Activated CD4-positive, alpha-beta T cell treated with anti-CD3 and anti-CD28 coated beads for 48 hours (primary cell): ENCODE results near the gene CPEB4.

ENCODE experiments used
- DNase-seq: peaks from one replicate; pipeline ENCODE4 v3.0.0-alpha.2; 2020

Gene CPEB4

GRCh38 chr5:173859408-173860159 lies 28.6 kb upstream of the CPEB4 start:
- DNase-seq, result no peak

DNA sequence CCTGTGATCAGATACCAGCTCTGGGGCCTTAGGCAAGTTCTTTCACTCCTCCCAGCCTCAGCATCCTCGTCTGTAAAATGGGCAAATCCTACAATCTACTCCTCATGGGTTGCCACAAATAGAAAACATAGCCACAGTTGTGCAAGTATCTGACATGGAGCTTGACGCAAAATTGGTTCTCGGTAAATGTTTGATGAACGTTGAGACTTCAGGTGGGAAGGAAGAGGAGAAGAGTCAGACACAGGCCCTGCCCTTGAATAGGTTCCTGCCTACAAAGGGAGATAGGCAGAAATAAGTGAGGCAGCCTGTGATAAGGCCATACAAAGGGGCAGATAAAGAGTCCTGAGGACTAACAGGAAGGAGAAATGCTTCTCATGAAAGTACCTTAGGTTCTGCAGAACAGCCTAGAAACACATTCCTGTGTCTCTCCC lies 26.1 kb upstream of the CPEB4 start:
- no peak for DNase-seq

DNA sequence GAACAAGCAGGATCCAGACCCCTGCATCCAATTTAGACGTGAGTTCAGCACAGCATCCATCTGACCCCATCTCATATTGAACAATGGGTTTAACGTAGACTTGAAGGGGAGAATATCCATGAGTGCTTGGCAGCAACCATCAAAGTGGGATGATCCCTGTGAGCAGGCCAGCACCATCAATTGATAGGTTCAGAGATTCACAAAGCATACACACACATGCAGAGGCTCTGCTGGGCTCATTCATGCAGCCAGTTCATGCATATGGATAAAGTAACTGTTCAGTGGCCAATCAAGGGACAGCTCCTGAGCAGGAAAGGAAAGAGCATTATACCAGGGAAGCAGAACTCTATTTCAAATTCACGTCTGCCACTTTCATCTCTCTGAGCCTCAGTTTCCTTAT lies 24.8 kb upstream of the CPEB4 start:
- DNase-seq, result no peak

DNA sequence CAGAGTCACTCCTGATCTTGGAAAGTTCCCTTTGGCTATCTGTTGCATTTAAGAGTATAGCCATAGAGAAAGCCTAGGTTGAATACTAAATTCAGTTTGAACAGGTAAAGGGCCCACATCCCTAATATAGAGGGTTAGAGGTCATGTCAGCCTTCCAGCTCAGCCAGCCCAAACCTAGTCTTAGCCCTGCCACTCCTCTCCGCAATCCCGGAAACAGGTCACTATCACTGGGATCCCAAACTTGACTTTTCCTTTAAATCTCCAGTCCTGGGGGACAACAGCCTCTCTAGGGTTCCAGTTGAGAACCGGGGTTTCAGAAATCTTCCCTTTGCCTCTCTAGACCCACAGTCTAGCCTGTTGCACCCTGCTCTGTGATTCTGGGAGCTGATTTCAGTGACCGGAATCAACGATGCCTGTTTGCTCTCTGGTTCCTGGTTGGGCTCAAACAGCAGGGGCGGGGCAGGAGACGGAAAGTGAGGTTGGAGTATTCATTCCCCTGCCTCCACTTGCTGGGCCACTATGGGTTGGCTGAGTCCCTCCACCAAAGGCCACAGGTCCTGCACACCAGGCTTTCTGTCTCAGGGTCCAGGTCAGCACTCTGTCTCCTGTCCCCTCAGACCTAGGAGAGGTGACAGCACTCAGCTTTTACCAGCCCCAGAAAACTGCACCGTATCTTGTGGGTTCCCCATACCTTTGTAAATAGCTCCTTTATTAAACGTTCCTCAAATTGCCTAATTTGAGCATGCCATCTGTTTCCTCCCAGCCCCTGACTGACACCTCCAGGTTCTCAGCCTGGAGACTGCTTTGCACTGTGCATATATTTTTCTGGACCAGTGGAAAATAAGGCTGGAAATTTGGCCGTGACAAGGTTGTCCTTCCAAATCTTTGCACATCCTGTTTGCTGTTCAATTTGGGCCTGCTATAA lies 23.8 kb upstream of the CPEB4 start:
- no peak for DNase-seq

DNA sequence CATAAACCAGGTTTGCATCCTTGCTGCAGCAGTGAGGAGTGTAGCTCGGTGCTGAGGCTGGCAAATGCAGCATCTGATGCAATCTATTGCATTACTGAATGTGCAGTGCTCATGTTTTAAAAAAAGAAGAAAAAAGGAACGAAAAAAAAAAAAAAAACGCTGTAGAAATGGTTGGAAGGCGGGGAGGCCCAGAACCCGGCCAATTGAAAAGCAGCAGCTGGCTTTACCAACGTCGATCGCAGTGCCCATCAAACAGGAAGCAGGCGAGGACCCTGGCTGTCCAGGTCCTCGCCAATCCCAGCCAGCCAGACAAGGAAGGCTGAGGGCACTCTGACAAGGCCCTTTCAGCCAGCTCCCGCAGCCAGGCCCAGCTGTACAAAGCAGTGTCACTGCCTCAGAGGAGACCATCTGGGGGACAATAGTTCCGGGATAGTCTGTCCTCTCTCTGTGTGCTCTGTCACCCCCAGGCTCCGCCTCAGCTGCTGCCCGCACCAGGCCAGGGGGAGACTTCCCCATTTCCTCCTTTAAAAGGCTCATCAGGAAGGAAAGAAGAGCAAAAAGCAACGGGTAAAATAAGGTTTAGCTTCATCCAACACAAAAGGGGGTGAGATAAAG lies 21.8 kb upstream of the CPEB4 start:
- no peak for DNase-seq

- no peak for DNase-seq
These were observed 21.1 kb upstream of the CPEB4 start for GRCh38 chr5:173866858-173867679.

DNA sequence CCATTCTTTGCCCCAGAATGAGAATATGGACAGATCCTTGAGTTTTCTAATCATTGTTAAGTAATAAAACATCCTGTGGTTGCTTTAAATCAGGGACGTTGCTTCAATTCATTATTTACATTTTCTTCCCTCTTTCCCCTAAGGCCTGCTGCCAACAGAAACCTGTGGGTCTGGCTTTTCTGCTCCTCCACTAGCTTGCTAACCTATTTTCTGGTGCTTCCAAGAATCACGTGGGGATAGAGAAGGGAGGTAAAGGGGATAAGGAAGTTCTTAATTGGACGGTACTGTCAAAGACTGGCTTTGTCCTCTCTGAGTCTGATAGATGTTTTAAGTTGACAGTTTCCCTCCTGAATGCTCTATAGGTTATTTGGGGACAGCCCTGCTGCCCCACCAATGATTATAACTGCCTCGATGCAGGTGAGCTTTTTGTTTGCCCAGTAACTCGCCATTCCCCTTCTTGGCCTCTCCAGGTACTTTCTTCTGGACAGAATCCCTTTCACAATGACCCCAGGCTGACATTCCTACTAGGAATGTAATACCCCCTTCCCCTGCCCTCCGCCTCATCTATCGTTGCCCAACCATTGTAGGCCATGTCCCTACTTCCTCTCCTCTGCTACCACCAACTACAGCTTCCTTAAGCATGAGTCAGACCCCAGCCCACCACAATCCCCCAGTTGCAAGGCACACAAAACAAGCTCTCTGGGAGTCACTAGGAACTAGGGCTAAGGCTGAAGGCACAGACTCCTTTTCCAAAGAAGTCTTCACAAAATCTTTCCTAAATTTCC lies 19.9 kb upstream of the CPEB4 start:
- DNase-seq, result no peak

DNA sequence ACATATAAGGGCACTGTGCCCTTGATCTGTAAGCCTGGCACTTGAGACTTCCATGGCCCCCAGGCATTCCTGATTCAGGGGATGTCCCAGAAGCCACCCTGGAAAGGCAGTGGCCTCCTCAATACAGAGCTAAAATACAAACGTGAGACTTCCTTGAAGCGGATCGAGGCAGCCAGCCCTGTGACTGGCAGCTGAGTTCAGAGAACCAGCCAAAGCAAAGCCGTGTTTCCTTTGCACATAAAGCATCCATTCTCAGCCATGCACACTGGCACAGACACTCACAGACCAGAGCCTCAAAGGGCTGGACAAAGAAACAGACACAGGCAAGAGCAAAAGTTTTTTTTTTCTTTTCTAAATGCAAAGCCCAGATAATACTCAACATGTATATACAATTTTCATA lies 18.8 kb upstream of the CPEB4 start:
- no peak for DNase-seq

GRCh38 chr5:173872957-173873305 lies 15.2 kb upstream of the CPEB4 start:
- DNase-seq, result no peak

- no peak for DNase-seq
These were observed 14.7 kb upstream of the CPEB4 start for GRCh38 chr5:173873306-173873922.

GRCh38 chr5:173875189-173875588 lies 13.0 kb upstream of the CPEB4 start:
- DNase-seq, result no peak

DNA sequence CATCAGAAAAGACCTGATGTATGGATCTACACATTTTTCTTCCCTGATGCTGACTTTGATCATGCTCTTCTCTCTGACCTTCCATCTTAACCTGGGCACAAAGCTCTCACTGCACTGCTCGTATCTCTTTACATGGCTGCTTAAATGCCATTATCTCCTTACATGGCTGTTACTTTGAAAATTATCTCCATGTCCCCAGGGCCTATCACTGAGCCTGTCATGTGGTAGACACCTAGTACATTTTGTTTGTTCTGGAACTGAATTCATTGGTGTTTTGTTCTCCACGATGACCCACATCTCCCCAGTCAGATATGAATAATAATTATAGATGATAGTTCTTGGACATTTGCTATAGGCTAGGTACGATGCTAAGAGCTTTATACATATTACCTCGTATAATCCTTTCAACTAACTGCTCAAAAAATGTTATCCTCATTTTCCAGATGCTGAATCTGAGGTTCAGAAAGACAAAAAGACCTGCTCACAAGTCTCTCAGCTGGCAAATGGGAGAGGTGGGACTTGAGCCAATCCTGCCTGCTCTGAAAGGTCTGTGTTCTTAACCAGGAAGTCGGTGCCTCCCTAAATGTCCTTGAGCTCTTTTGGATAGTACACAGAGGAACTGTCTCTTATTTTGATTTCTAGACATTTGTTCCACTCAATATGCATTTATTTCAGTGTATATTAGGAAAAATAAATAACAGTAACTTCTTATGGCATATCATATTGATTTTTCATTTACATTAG lies 9.8 kb upstream of the CPEB4 start:
- DNase-seq, result no peak

- DNase-seq, result no peak
These were observed 7.7 kb upstream of the CPEB4 start for GRCh38 chr5:173880306-173880985.

- no peak for DNase-seq
These were observed 6.2 kb upstream of the CPEB4 start for GRCh38 chr5:173881811-173882575.

DNA sequence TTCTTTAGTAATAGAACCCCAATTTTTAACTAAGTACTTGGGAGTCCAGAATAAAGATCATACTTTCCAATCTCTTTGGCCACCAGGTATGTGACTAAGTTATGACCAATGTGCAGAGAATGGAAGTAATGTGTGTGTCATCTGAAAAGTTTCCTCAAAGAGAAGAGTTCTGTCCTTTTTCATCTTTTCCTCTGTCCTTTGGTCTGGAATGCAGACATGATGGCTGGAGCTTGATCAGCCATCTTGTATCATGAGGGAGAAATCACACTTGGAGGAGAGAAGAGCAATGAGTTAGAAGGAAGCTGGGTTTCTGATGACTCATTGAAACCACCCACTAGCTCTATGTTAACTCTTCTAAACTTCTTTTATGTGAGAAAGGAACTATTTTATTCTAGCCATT lies 5.5 kb upstream of the CPEB4 start:
- no peak for DNase-seq

DNA sequence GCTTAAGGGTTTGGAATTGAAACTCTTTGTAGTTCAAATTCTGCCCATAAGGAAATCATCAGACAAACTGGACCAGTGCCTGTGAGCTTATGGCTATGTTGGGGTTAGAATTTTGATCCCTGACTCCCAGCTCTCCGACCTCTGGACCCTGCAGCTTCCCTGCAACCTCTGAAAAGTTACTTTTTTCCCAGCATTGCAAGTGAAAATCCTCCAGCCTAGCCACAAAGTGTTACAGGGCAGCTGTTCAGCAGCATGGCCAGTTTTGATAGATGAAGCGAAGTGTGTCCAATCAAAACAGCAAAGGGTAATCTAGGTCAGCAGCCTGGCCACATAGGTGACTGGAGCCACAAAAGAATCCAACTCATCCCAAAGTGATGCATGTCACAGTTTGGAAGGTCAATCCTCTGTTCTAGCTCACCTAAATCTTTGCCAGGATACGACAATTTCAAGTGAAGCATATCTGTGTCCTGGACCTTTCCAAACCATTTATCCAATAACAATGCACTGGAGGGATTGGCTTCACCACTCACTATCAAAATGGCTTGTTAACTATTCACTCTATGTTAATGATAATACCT lies 4.7 kb upstream of the CPEB4 start:
- DNase-seq, result no peak

DNA sequence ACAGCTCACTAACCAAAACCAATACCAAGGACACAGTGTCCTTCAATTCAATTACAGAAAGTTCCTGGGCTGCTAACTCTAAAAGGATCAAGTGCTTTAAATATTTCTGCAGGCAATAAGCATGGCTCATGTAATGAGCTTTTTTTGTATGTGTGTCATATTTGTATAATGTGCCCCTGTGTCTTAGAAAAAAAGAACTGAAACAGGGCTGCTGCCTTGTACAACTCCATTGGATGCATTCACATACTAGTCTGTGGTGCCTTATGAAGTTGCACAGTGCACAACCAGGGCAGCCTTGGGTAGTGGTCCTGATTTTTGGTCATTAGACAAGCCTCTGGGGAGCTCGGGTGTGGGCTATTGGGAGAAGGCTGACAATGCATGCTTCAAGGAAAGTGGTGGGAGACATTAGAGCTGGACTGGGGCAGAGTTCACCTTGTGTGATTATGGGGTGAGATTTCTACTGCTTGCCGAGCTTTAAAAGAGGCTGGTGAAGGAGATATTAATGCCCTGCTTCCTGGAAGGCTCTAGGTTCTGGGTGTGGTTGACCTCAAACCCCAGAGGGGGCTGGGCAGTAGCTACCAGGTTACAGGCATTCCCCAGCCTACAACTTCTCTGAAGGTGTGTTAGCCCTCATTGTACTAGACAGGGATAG lies 3.6 kb upstream of the CPEB4 start:
- DNase-seq, result peak; percentile 18

DNA sequence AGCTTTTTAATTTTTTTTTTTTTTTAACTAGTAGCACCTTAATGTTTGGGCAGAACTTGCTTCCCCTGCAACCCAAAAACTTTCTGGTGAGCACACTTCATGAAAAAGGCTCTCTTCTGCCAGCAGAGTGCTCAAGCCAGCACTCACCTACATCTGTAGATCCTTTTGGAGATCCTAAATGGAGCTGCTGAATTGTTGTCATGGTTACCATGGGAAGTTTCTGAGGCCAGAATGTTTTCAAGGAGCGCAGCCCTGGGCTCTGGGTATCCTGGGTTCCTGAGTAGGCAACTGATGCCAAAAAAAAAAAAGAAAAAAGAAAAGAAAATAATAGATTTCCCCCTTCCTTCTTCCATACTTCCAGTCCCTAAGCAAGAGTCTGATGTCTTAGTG lies 3.1 kb upstream of the CPEB4 start:
- no peak for DNase-seq
